Stomach smooth muscle (tissue), 2 donors: ENCODE results near the gene MT1B.
"Not testable (repeated sequence)": the region's sequence is repeated elsewhere in the genome, so short reads cannot be mapped to it uniquely, and the experiment has no call there.

ENCODE experiments used
- H3K27ac ChIP-seq: one replicate; pipeline ENCODE4 v1.7.0; 2013; ENCODE audit warnings: mild to moderate bottlenecking, low read length, inconsistent platforms
- H3K27me3 ChIP-seq, 2 donors: one replicate each; pipeline ENCODE4 v1.7.0; 2013; ENCODE audit warnings: low read length in 2 of 2; ENCODE audit not compliant: insufficient read depth in 2 of 2, control insufficient read depth in 1 of 2
- H3K36me3 ChIP-seq, 2 donors: one replicate each; pipeline ENCODE4 v1.7.0; 2013; ENCODE audit warnings: low read length in 2 of 2; ENCODE audit not compliant: control insufficient read depth in 2 of 2, insufficient read depth in 2 of 2
- H3K4me1 ChIP-seq: one replicate; pipeline ENCODE4 v1.7.0; 2013; ENCODE audit warnings: low read length; ENCODE audit not compliant: control insufficient read depth, insufficient read depth
- H3K4me3 ChIP-seq, 2 donors: one replicate each; pipeline ENCODE4 v1.7.0; 2013; ENCODE audit warnings: low read length in 2 of 2
- H3K9ac ChIP-seq, 2 donors: one replicate each; pipeline ENCODE4 v1.7.0; 2013; ENCODE audit warnings: low read length in 2 of 2, mild to moderate bottlenecking in 1 of 2
- H3K9me3 ChIP-seq, 2 donors: one replicate each; pipeline ENCODE4 v1.7.0; 2013; ENCODE audit warnings: low read length in 2 of 2; ENCODE audit not compliant: control insufficient read depth in 2 of 2
- donor health status: healthy.
- donor health status: Pancreatic carcinoma.

Gene MT1B

GRCh38 chr16:56649820-56650219 is 1.9 kb upstream of the MT1B start:
- Histone ChIP-seq H3K9ac (no peak overlapping the region), H3K4me3 (no peak overlapping the region)

GRCh38 chr16:56652600-56652999 is 914 bp downstream of the MT1B start:
- no peaks in the 10 kb centered on the region for H3K4me1 ChIP-seq
- no peak overlapping the region for H3K27ac ChIP-seq
- H3K9me3 ChIP-seq: no peaks in the 10 kb centered on the region
- H3K27me3 ChIP-seq: peaks cover 19 to 25% of the 10 kb centered on the region in 2 donors
- no peak overlapping the region for H3K4me3 ChIP-seq
- no peak overlapping the region for H3K9ac ChIP-seq
- no peaks in the 10 kb centered on the region for H3K36me3 ChIP-seq

More at GRCh38 chr16:56649820-56650219, 1.9 kb upstream of the MT1B start:
- Histone ChIP-seq H3K27me3 (peaks cover 20 to 34% of the 10 kb centered on the region in 2 donors), H3K36me3 (no peaks in the 10 kb centered on the region), H3K4me1 (no peaks in the 10 kb centered on the region), H3K27ac (no peak overlapping the region), H3K9me3 (no peaks in the 10 kb centered on the region)

GRCh38 chr16:56653218-56653617 is 1.5 kb downstream of the MT1B start:
- H3K36me3 ChIP-seq: no peaks in the 10 kb centered on the region
- H3K9me3 ChIP-seq: no peaks in the 10 kb centered on the region
- H3K4me1 ChIP-seq: peaks cover 6% of the 10 kb centered on the region
- no peak overlapping the region for H3K27ac ChIP-seq
- H3K27me3 ChIP-seq: peaks cover 16 to 25% of the 10 kb centered on the region in 2 donors
- H3K9ac ChIP-seq: no peak overlapping the region
- H3K4me3 ChIP-seq: no peak overlapping the region

- H3K4me1 ChIP-seq: peaks cover 11% of the 10 kb centered on the region
- peaks cover 34 to 44% of the 10 kb centered on the region in 2 donors for H3K27me3 ChIP-seq
- H3K9ac ChIP-seq: no peak within 1 kb of the TSS
- H3K9me3 ChIP-seq: no peaks in the 10 kb centered on the region
- no peaks in the 10 kb centered on the region for H3K36me3 ChIP-seq
- H3K4me3 ChIP-seq: peak within 1 kb of the TSS; percentile 43 to 68
- H3K27ac ChIP-seq: no peak within 1 kb of the TSS
These were observed 6.1 kb downstream of the MT1B start, which contains the start of gene MT1F for GRCh38 chr16:56657555-56658326. MT1F (plus strand) TSS chr16:56657959; CDS start chr16:56658059, 100 bp downstream.

GRCh38 chr16:56658327-56658875 is 6.7 kb downstream of the MT1B start:
- Histone ChIP-seq H3K27ac (no peak overlapping the region), H3K36me3 (no peaks in the 10 kb centered on the region)

GRCh38 chr16:56662357-56663354 is 11.0 kb downstream of the MT1B start:
- Histone ChIP-seq H3K9me3 (no peaks in the 10 kb centered on the region), H3K27me3 (peaks cover 56 to 59% of the 10 kb centered on the region in 2 donors), H3K4me3 (peak overlapping the region in 1 of 2 donors; percentile 22), H3K9ac (no peak overlapping the region), H3K36me3 (no peaks in the 10 kb centered on the region), H3K4me1 (peaks cover 11% of the 10 kb centered on the region), H3K27ac (no peak overlapping the region)

More at GRCh38 chr16:56658327-56658875, 6.7 kb downstream of the MT1B start:
- Histone ChIP-seq H3K27me3 (peaks cover 40 to 51% of the 10 kb centered on the region in 2 donors), H3K4me3 (peak overlapping the region; percentile 43 to 68), H3K9ac (no peak overlapping the region), H3K9me3 (no peaks in the 10 kb centered on the region), H3K4me1 (peaks cover 11% of the 10 kb centered on the region)

- no peak overlapping the region for H3K27ac ChIP-seq
- H3K27me3 ChIP-seq: peaks cover 56 to 62% of the 10 kb centered on the region in 2 donors
- H3K4me1 ChIP-seq: peaks cover 11% of the 10 kb centered on the region
- no peaks in the 10 kb centered on the region for H3K9me3 ChIP-seq
- H3K4me3 ChIP-seq: no peak overlapping the region
- H3K36me3 ChIP-seq: no peaks in the 10 kb centered on the region
- no peak overlapping the region for H3K9ac ChIP-seq
These were observed 12.8 kb downstream of the MT1B start for GRCh38 chr16:56664506-56664905.

- Histone ChIP-seq H3K27me3 (peaks cover 56 to 63% of the 10 kb centered on the region in 2 donors), H3K4me1 (peaks cover 14% of the 10 kb centered on the region)
- H3K9me3 ChIP-seq, H3K36me3 ChIP-seq, H3K4me3 ChIP-seq, H3K9ac ChIP-seq, H3K27ac ChIP-seq: not testable (repeated sequence)
These were observed 13.9 kb downstream of the MT1B start for GRCh38 chr16:56665286-56666261.

- H3K27ac ChIP-seq: no peak within 1 kb of the TSS
- H3K9ac ChIP-seq: no peak within 1 kb of the TSS
- H3K36me3 ChIP-seq: no peaks in the 10 kb centered on the region
- no peaks in the 10 kb centered on the region for H3K9me3 ChIP-seq
- H3K27me3 ChIP-seq: peaks cover 50 to 52% of the 10 kb centered on the region in 2 donors
- H3K4me1 ChIP-seq: peaks cover 14% of the 10 kb centered on the region
- H3K4me3 ChIP-seq: peak within 1 kb of the TSS in 1 of 2 donors; percentile 47
These were observed 16.2 kb downstream of the MT1B start, which contains the start of gene MT1G for GRCh38 chr16:56667581-56668571. MT1G (minus strand) TSS chr16:56668065; CDS start chr16:56667993, 72 bp downstream.
